HG03139 (cell line): Measurements from ENCODE around the gene MCM3AP.
"Not testable (repeated sequence)": the region's sequence is repeated elsewhere in the genome, so short reads cannot be mapped to it uniquely, and the experiment has no call there.

Source experiments
- ATAC-seq: cut with Tn5 transposase; IDR thresholded peaks from one replicate; pipeline ENCODE4 v1.9.1; 2021; ENCODE audit not compliant: unreplicated experiment

MCM3AP gene

GRCh38 chr21:46207006-46207919 lies 78.1 kb downstream of the MCM3AP start:
- no peak for ATAC-seq

- no peak for ATAC-seq
These were observed 79.0 kb downstream of the MCM3AP start for GRCh38 chr21:46206163-46207005.

- ATAC-seq = no peak
These were observed 79.6 kb downstream of the MCM3AP start for GRCh38 chr21:46205766-46206162.

- no peak for ATAC-seq
These were observed 80.2 kb downstream of the MCM3AP start for GRCh38 chr21:46205166-46205565.

- ATAC-seq = no peak
These were observed 82.2 kb downstream of the MCM3AP start for GRCh38 chr21:46203203-46203600.

GRCh38 chr21:46202592-46203202 lies 82.7 kb downstream of the MCM3AP start:
- no peak for ATAC-seq

GRCh38 chr21:46200877-46201803 lies 84.3 kb downstream of the MCM3AP start:
- not testable (repeated sequence) for ATAC-seq

GRCh38 chr21:46199436-46200373 lies 85.7 kb downstream of the MCM3AP start:
- no peak for ATAC-seq

- ATAC-seq = no peak
These were observed 88.7 kb downstream of the MCM3AP start for GRCh38 chr21:46196733-46197132.

- no peak for ATAC-seq
These were observed 89.7 kb downstream of the MCM3AP start for GRCh38 chr21:46195595-46196195.

- ATAC-seq = no peak
These were observed 90.8 kb downstream of the MCM3AP start for GRCh38 chr21:46194374-46195334.

- ATAC-seq = no peak
These were observed 91.5 kb downstream of the MCM3AP start for GRCh38 chr21:46193829-46194373.

GRCh38 chr21:46191686-46192575 lies 93.5 kb downstream of the MCM3AP start:
- ATAC-seq = no peak

GRCh38 chr21:46191257-46191685 lies 94.1 kb downstream of the MCM3AP start:
- ATAC-seq = no peak

- no peak for ATAC-seq
These were observed 94.8 kb downstream of the MCM3AP start for GRCh38 chr21:46190491-46191131.

- no peak for ATAC-seq
These were observed 95.4 kb downstream of the MCM3AP start for GRCh38 chr21:46189959-46190490.
